Measurements from ENCODE around the gene PSMB8.

Gene PSMB8

DNA sequence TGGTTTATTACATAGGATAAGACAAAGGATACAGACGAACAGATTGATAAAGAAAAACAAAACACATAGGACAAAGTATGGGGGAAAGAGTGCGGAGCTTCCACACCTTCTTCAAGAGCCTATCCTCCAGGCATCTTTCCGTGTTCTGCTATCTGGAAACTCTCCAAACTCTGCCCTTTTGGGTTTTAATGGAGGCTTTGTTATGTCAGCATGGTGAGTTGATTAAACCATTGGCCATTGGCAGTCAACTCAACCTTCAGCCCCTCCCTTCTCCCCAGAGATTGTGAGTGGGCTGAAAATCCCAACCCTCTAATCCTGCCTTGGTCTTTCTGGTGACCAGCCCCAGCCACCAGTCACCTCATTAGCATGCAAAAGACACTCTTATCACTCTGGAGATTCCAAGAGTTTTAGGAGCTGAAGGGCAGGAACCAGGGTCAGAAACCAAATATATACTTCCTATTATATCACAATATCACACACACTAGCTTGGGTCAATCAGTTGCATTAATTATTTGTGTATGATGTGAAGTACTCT, 50.9 kb downstream of the PSMB8 start:
- DNase-seq (ENCODE audit: low spot score), result peak; percentile 53

All from COLO829 (cell line).